Body of pancreas (tissue), 4 donors: Measurements from ENCODE around the gene PIGU.

Source experiments
- POLR2A ChIP-seq, 3 donors: fragments of 450-650 bp; IDR thresholded peaks; one replicate each; pipeline ENCODE4 v1.6.1; 2016; ENCODE audit warnings: antibody characterized with exemption in 3 of 3, mild to moderate bottlenecking in 2 of 3
- TF ChIP-seq, protein P1 (sequence below), 7 experiments: fragments of 450-650 bp in 4 of 7; fragments of 200-600 bp in 3 of 7; sonication (generic) in 3 of 7; IDR thresholded peaks; one replicate each; pipeline ENCODE4 v1.5.1; 2016 to 2019; ENCODE audit warnings: antibody characterized with exemption in 7 of 7

GRCh38 chr20:34525709-34526416 is 151.0 kb downstream of the PIGU start:
- TF ChIP-seq POLR2A (IDR thresholded peaks at IDR 0.05): peak in 2 of 3 donors; percentile 44 to 53
- TF ChIP-seq, protein P1, sequence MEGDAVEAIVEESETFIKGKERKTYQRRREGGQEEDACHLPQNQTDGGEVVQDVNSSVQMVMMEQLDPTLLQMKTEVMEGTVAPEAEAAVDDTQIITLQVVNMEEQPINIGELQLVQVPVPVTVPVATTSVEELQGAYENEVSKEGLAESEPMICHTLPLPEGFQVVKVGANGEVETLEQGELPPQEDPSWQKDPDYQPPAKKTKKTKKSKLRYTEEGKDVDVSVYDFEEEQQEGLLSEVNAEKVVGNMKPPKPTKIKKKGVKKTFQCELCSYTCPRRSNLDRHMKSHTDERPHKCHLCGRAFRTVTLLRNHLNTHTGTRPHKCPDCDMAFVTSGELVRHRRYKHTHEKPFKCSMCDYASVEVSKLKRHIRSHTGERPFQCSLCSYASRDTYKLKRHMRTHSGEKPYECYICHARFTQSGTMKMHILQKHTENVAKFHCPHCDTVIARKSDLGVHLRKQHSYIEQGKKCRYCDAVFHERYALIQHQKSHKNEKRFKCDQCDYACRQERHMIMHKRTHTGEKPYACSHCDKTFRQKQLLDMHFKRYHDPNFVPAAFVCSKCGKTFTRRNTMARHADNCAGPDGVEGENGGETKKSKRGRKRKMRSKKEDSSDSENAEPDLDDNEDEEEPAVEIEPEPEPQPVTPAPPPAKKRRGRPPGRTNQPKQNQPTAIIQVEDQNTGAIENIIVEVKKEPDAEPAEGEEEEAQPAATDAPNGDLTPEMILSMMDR (IDR thresholded peaks at IDR 0.05): no peak
